Effector memory CD8-positive, alpha-beta T cell (primary cell): Measurements from ENCODE around the gene RFPL4A.
"Not testable (repeated sequence)": the region's sequence is repeated elsewhere in the genome, so short reads cannot be mapped to it uniquely, and the experiment has no call there.

Source experiments
- ATAC-seq: fragments of 150-1000 bp; cut with Tn5 transposase; replicated peaks from 2 replicates; pipeline ENCODE4 v1.10.0; 2021; ENCODE audit warnings: mild to moderate bottlenecking, moderate library complexity
- DNase-seq, 3 experiments: peaks; one replicate each; pipeline ENCODE4 v3.0.0; 2021
- H3K27ac Mint-ChIP-seq, 2 donors: one replicate each; pipeline ENCODE4 v1.8.0; 2022; ENCODE audit warnings: mild to moderate bottlenecking in 2 of 2, mixed read lengths in 2 of 2, moderate library complexity in 2 of 2
- H3K27me3 Mint-ChIP-seq, 2 donors: one replicate each; pipeline ENCODE4 v1.8.0; 2022; ENCODE audit warnings: mixed read lengths in 2 of 2
- H3K36me3 Mint-ChIP-seq: one replicate; pipeline ENCODE4 v1.8.0; 2022; ENCODE audit warnings: mild to moderate bottlenecking, moderate library complexity, mixed read lengths; ENCODE audit not compliant: insufficient read depth
- H3K4me1 Mint-ChIP-seq, 2 donors: one replicate each; pipeline ENCODE4 v1.8.0; 2022; ENCODE audit warnings: low read depth in 2 of 2, mixed read lengths in 2 of 2
- H3K4me3 Mint-ChIP-seq, 2 donors: one replicate each; pipeline ENCODE4 v1.8.0; 2022; ENCODE audit warnings: mild to moderate bottlenecking in 2 of 2, mixed read lengths in 2 of 2, moderate library complexity in 2 of 2
- H3K9me3 Mint-ChIP-seq, 2 donors: one replicate each; pipeline ENCODE4 v1.8.0; 2022; ENCODE audit warnings: mixed read lengths in 2 of 2
- total RNA-seq, 9 experiments: gene quantifications; one replicate each; lab custom pipeline; 2026; lab: John Stamatoyannopoulos, UW

Gene RFPL4A
- 0 to 0.96 (median 0) reads per million in 9 experiments for total RNA-seq

DNA sequence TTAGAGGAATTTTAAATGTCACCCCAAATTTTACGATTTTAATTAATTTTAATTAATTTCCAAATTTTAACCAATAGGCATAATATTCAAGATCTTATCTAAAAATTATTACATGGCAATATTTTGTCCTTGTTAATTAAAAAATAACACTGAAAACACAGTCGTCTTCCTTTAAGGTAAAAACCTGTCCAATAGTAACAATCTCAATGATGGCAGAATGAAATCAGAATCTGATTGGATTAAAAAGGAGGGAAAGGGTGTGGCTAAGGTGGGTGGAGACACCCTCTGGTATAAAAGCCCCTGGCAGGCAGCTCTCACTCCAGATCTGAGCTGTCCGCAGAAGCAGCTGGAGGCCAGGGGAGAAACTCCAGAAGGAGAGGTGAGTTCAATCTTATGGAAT is at the start of gene RFPL4A:
Gene RFPL4A, plus strand, starts transcription at position 301 of the 400 bp plus-strand sequence. CDS start 2,704 bp downstream, outside the sequence.
- not testable (repeated sequence) for H3K36me3 Mint-ChIP-seq, H3K27ac Mint-ChIP-seq, ATAC-seq, H3K4me1 Mint-ChIP-seq, DNase-seq, H3K9me3 Mint-ChIP-seq, H3K4me3 Mint-ChIP-seq
- peaks cover 34 to 49% of the 10 kb centered on the region in 2 donors for H3K27me3 Mint-ChIP-seq

- DNase-seq (no peak), ATAC-seq (no peak)
- Mint-ChIP-seq H3K4me1 (peaks cover 1 to 7% of the 10 kb centered on the region in 2 donors), H3K36me3 (peaks cover 2% of the 10 kb centered on the region), H3K9me3 (no peaks in the 10 kb centered on the region), H3K27ac (no peak overlapping the region), H3K27me3 (peaks cover 4 to 6% of the 10 kb centered on the region in 2 donors), H3K4me3 (no peak overlapping the region)
Observed at GRCh38 chr19:55711719-55712118, 47.2 kb upstream of the RFPL4A start.

DNA sequence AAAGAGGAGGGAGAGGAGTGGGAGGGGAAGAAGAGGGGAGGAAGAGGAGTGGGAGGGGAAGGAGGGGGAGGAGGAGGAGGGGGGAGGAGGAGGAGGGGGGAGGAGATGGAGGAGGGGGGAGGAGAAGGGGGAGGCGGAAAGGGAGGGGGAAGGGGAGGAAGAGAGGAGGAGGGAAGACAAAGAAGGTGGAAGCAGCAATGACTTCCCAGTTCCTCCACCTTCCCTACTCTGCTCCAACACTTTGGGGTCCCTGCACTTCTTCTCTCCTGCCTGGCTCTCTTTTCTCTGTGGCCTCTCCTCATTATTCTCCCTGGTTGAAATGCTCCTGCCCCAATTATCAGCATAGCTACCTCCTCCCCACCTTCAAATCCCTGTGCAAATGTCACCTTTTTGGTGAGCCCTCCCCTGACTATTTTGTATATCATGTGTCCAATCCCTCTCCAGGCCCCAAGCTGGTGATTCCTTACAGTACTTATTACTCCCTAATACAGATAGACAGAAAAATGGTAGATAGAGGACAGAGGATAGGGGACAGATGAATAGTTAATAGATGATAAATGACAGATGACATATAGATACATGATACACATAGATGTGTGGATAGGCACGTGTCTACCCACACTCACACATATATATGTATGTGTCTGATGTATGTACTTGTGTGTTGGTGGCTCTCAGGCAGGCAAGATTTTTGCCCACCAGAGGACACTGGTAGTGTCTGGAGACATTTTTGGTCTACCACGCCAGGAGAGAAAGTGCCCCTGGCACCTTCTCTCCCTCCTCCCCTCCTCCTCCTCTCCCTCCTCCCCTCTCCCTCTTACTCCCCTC is 45.9 kb upstream of the RFPL4A start:
- Mint-ChIP-seq H3K27me3 (peaks cover 16 to 17% of the 10 kb centered on the region in 2 donors), H3K4me3 (no peak overlapping the region), H3K27ac (peak overlapping the region; percentile 46 to 78), H3K4me1 (peaks cover 1 to 7% of the 10 kb centered on the region in 2 donors), H3K9me3 (no peaks in the 10 kb centered on the region), H3K36me3 (peaks cover 2% of the 10 kb centered on the region)
- DNase-seq, result no peak
- no peak for ATAC-seq

DNA sequence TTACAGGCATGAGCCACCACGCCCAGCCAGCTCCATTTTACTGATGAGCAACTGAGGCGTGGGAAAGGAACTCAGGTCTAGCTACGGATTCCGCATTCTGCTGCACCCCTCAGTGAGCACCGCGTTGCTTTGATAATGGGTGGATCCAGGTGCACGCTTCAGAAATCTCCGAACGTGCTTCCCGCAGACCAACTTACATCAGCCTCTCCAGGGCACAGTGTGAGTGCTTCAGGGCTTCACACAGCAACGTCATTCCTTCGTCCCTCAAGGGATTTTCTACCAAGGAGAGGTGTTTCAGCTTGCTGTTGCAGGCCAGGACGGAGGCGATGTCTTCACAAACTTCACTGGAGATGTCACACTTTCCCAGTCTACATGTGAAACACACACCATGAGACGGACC is 42.4 kb upstream of the RFPL4A start:
- H3K4me1 Mint-ChIP-seq, result peaks cover 1 to 7% of the 10 kb centered on the region in 2 donors

DNA sequence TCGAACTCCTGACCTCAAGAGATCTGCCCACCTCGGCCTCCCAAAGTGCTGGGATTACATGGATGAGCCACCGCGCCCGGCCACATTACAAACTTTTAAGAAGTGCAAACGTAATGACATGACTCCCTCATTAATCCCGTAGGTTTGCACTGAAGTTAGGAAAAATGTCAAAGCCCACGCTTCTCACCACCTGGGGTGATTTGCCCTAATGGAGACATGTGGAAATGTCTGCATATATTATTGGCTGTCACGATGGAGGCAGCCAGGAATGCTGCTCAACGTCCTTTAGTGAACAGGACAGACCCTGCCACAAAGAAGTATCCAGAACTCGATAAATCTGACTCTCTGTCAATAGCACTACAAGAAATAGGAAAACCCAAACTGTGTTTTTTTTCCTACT is 41.6 kb upstream of the RFPL4A start:
- DNase-seq, result no peak
- Mint-ChIP-seq H3K4me3 (no peak overlapping the region), H3K4me1 (peaks cover 1 to 6% of the 10 kb centered on the region in 2 donors), H3K9me3 (peaks cover 8 to 9% of the 10 kb centered on the region in 2 donors), H3K27me3 (peaks cover 48 to 60% of the 10 kb centered on the region in 2 donors), H3K27ac (no peak overlapping the region), H3K36me3 (peaks cover 2% of the 10 kb centered on the region)
- no peak for ATAC-seq

More for the DNA sequence above, 42.4 kb upstream of the RFPL4A start:
- H3K36me3 Mint-ChIP-seq, result peaks cover 2% of the 10 kb centered on the region
- no peak overlapping the region for H3K4me3 Mint-ChIP-seq
- no peak overlapping the region for H3K27ac Mint-ChIP-seq
- DNase-seq (no peak), ATAC-seq (no peak)
- H3K9me3 Mint-ChIP-seq, result peaks cover 1 to 3% of the 10 kb centered on the region in 2 donors
- H3K27me3 Mint-ChIP-seq, result peaks cover 46 to 53% of the 10 kb centered on the region in 2 donors

DNA sequence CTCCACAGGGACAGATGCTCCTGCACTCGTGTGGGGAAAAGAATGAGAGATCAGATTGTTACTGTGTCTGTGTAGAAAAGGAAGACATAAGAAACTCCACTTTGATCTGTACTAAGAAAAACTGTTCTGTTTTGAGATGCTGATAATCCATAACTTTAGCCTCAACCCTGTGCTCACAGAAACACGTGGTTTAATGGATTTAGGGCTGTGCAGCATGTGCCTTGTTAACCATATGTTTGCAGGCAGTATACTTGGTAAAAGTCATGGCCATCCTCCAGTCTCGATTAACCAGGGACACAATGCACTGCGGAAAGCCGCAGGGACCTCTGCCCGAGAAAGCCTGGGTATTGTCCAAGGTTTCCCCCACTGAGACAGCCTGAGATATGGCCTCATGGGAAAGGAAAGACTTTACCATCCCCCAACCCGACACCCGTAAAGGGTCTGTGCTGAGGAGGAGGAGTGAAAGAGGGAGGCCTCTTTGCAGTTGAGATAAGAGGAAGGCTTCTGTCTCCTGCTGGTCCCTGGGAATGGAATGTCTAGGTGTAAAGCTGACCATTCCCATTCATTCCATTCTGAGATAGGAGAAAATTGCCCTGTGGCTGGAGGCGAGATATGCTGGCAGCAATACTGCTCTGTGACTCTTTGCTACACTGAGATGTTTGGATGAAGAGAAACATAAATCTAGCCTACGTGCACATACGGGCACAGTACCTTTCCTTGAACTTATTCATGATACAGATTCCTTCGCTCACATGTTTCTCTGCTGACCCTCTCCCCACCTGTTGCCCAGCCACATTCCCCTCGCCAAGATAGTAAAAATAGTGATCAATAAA is 40.8 kb upstream of the RFPL4A start:
- not testable (repeated sequence) for ATAC-seq, H3K36me3 Mint-ChIP-seq, H3K4me1 Mint-ChIP-seq, H3K4me3 Mint-ChIP-seq, DNase-seq, H3K27ac Mint-ChIP-seq
- Mint-ChIP-seq H3K27me3 (peaks cover 52 to 68% of the 10 kb centered on the region in 2 donors), H3K9me3 (peaks cover 13 to 14% of the 10 kb centered on the region in 2 donors)

GRCh38 chr19:55720214-55720746 is 38.6 kb upstream of the RFPL4A start:
- Mint-ChIP-seq H3K4me1 (no peaks in the 10 kb centered on the region), H3K27me3 (peaks cover 55 to 70% of the 10 kb centered on the region in 2 donors), H3K9me3 (peaks cover 13 to 14% of the 10 kb centered on the region in 2 donors), H3K4me3 (no peak overlapping the region), H3K27ac (no peak overlapping the region), H3K36me3 (no peaks in the 10 kb centered on the region)
- DNase-seq, result no peak
- no peak for ATAC-seq

- no peak for ATAC-seq
- Mint-ChIP-seq H3K4me3 (no peak overlapping the region), H3K4me1 (no peaks in the 10 kb centered on the region), H3K36me3 (no peaks in the 10 kb centered on the region), H3K27me3 (peaks cover 57 to 70% of the 10 kb centered on the region in 2 donors), H3K9me3 (peaks cover 13 to 14% of the 10 kb centered on the region in 2 donors), H3K27ac (no peak overlapping the region)
- DNase-seq, result no peak
Observed at GRCh38 chr19:55720801-55721200, 38.1 kb upstream of the RFPL4A start.

- no peak overlapping the region for H3K4me3 Mint-ChIP-seq
- ATAC-seq, result no peak
- no peak for DNase-seq
- no peaks in the 10 kb centered on the region for H3K36me3 Mint-ChIP-seq
- no peak overlapping the region for H3K27ac Mint-ChIP-seq
- no peaks in the 10 kb centered on the region for H3K4me1 Mint-ChIP-seq
- H3K27me3 Mint-ChIP-seq, result peaks cover 49 to 58% of the 10 kb centered on the region in 2 donors
- peaks cover 13 to 14% of the 10 kb centered on the region in 2 donors for H3K9me3 Mint-ChIP-seq
Observed at GRCh38 chr19:55723491-55723890, 35.4 kb upstream of the RFPL4A start.

DNA sequence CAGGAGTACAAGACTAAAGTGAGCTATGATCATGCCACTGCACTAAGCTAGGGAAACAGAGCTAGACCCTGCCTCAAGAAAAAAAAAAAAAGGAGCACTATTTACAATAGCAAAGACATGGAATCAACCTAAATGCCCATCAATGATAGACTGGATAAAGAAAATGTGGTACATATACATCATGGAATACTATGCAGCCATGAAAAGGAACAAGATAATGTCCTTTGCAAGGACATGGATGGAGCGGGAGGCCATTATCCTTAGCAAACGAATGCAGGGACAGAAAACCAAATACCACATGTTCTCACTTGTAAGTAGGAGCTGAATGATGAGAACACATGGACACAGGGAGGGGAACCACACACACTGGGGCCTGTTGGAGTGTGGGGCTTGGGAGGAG is 28.5 kb upstream of the RFPL4A start:
- not testable (repeated sequence) for ATAC-seq, H3K9me3 Mint-ChIP-seq, H3K4me3 Mint-ChIP-seq, H3K27ac Mint-ChIP-seq, H3K4me1 Mint-ChIP-seq, DNase-seq, H3K36me3 Mint-ChIP-seq
- peaks cover 10 to 19% of the 10 kb centered on the region in 2 donors for H3K27me3 Mint-ChIP-seq

DNA sequence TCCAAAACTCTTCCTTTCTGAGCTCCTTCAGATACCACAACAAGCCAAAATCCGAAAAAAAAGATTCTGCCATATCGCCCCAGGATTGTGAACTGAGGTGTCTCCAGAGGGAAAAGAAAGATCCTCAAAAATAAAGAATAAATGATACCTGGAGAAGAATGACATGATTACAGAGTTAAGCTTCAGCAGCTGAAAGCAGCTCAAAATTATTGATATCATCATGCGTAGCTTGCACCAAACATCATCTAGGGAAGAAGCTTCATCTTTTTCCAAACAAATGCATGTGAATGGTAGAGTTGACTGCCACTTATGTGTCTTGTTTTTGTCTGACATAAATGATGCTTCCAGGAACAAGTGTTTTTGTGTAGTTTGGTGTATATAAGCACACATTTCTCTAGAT is 20.6 kb upstream of the RFPL4A start, which contains the start of gene NLRP9:
Gene NLRP9, minus strand, starts transcription at position 101 of the 400 bp plus-strand sequence. Its CDS starts 28 bp downstream, at position 73.
- no peaks in the 10 kb centered on the region for H3K9me3 Mint-ChIP-seq
- ATAC-seq, result no peak
- peaks cover 2% of the 10 kb centered on the region for H3K36me3 Mint-ChIP-seq

GRCh38 chr19:55750715-55751114 is 8.2 kb upstream of the RFPL4A start:
- Mint-ChIP-seq H3K4me1 (no peaks in the 10 kb centered on the region), H3K36me3 (no peaks in the 10 kb centered on the region), H3K27me3 (peaks cover 23 to 28% of the 10 kb centered on the region in 2 donors), H3K4me3 (no peak overlapping the region), H3K9me3 (no peaks in the 10 kb centered on the region), H3K27ac (no peak overlapping the region)
- DNase-seq (no peak), ATAC-seq (no peak)

More for the DNA sequence above, 20.6 kb upstream of the RFPL4A start, which contains the start of gene NLRP9:
- no peak for DNase-seq
- Mint-ChIP-seq H3K4me1 (no peaks in the 10 kb centered on the region), H3K4me3 (no peak within 1 kb of the TSS), H3K27ac (no peak within 1 kb of the TSS), H3K27me3 (peaks cover 25 to 28% of the 10 kb centered on the region in 2 donors)

DNA sequence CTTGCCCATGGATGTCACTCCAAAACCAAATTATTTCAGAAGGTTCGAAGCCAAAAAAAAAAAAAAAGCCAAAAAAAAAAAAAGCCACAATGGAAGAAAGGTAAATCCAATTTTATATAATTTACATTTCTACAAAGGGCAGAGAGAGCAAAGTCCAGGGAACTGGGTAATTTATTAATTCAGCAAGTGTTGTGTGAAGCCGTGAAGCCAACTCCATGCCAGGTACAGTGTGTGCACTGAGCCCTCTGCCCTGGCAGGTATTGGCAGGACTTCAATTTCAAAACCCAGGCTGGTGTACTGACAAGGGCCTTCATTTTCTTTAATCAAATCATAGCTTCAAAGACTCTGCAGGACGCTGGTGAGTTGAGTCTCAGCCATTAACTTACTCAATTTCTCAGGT is 5.5 kb upstream of the RFPL4A start:
- H3K4me1 Mint-ChIP-seq, result no peaks in the 10 kb centered on the region
- peaks cover 32 to 39% of the 10 kb centered on the region in 2 donors for H3K27me3 Mint-ChIP-seq
- H3K27ac Mint-ChIP-seq, result no peak overlapping the region
- no peak for ATAC-seq
- DNase-seq, result no peak
- no peaks in the 10 kb centered on the region for H3K36me3 Mint-ChIP-seq
- H3K4me3 Mint-ChIP-seq, result no peak overlapping the region
- H3K9me3 Mint-ChIP-seq, result peaks cover 0 to 5% of the 10 kb centered on the region in 2 donors
